ENCODE results near the gene DGCR2.

The DGCR2 gene

GRCh38 chr22:19143212-19143611 lies 21.0 kb upstream of the DGCR2 start:
- H3K9me3 ChIP-seq (ENCODE audit: control insufficient read depth, low read depth, low read length) = no peaks in the 10 kb centered on the region
- H3K27me3 ChIP-seq (ENCODE audit: control insufficient read depth, insufficient read depth, low read length) = peaks cover 32% of the 10 kb centered on the region
- peaks cover 40% of the 10 kb centered on the region for H3K36me3 ChIP-seq (ENCODE audit: control insufficient read depth, low read depth, low read length)
- H3K4me1 ChIP-seq (ENCODE audit: control insufficient read depth, low read depth, low read length) = no peaks in the 10 kb centered on the region
- H3K9ac ChIP-seq (ENCODE audit: low read length) = no peak overlapping the region
- H3K4me3 ChIP-seq (ENCODE audit: low read length) = no peak overlapping the region
- H3K27ac ChIP-seq (ENCODE audit: low read length) = no peak overlapping the region

DNA sequence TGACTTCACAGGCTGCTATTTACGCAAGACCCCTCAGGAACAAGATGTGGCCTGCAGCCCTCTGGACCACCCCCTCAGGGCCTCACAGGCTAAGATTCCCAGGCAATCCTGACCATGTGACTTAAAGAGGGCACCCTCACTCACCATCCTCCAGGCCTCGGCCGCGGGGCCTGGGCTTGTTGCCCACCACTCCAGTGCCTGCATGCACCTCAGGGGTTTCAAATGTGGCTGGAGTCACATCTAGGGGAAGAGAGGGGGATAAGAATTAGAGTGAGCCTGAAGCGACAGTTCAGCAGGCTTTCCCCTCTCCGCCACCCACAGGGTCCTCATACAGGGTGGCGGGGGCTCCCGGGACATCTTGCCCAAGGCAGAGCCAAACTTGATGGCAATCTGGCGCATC lies 20.2 kb upstream of the DGCR2 start:
- peaks cover 47% of the 10 kb centered on the region for H3K36me3 ChIP-seq (ENCODE audit: control insufficient read depth, low read depth, low read length)

GRCh38 chr22:19139974-19140373 lies 17.8 kb upstream of the DGCR2 start:
- Histone ChIP-seq H3K9ac (ENCODE audit: low read length) (no peak overlapping the region), H3K36me3 (ENCODE audit: control insufficient read depth, low read depth, low read length) (peaks cover 64% of the 10 kb centered on the region), H3K9me3 (ENCODE audit: control insufficient read depth, low read depth, low read length) (no peaks in the 10 kb centered on the region), H3K27me3 (ENCODE audit: control insufficient read depth, insufficient read depth, low read length) (peaks cover under 1% of the 10 kb centered on the region), H3K4me3 (ENCODE audit: low read length) (no peak overlapping the region), H3K4me1 (ENCODE audit: control insufficient read depth, low read depth, low read length) (no peaks in the 10 kb centered on the region), H3K27ac (ENCODE audit: low read length) (no peak overlapping the region)

More for the DNA sequence above, 20.2 kb upstream of the DGCR2 start:
- H3K27ac ChIP-seq (ENCODE audit: low read length) = no peak overlapping the region
- no peak overlapping the region for H3K9ac ChIP-seq (ENCODE audit: low read length)
- H3K4me3 ChIP-seq (ENCODE audit: low read length) = no peak overlapping the region
- H3K9me3 ChIP-seq (ENCODE audit: control insufficient read depth, low read depth, low read length) = no peaks in the 10 kb centered on the region
- H3K4me1 ChIP-seq (ENCODE audit: control insufficient read depth, low read depth, low read length) = no peaks in the 10 kb centered on the region
- peaks cover 24% of the 10 kb centered on the region for H3K27me3 ChIP-seq (ENCODE audit: control insufficient read depth, insufficient read depth, low read length)

DNA sequence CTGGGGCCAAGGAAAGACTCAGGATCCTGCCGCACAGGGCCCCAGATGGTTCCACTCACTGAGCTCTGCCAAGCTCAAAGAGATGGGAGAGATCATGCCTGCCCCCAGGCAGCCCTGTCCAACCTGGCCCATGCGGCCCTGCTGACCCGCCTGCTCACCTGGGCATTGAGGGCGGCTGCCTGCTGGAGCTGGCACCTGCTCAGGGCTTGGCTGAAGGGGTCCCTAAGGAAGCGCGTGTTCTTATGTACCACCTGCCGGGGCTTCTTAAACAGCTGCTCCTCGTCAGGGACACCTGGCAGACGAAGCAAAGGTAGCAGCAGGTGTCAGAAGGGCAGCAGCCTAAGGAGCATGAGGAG lies 16.8 kb upstream of the DGCR2 start:
- Histone ChIP-seq H3K27me3 (ENCODE audit: control insufficient read depth, insufficient read depth, low read length) (no peaks in the 10 kb centered on the region), H3K36me3 (ENCODE audit: control insufficient read depth, low read depth, low read length) (peaks cover 71% of the 10 kb centered on the region), H3K9ac (ENCODE audit: low read length) (no peak overlapping the region), H3K4me3 (ENCODE audit: low read length) (no peak overlapping the region), H3K4me1 (ENCODE audit: control insufficient read depth, low read depth, low read length) (no peaks in the 10 kb centered on the region), H3K9me3 (ENCODE audit: control insufficient read depth, low read depth, low read length) (no peaks in the 10 kb centered on the region), H3K27ac (ENCODE audit: low read length) (no peak overlapping the region)

- H3K27me3 ChIP-seq (ENCODE audit: control insufficient read depth, insufficient read depth, low read length) = no peaks in the 10 kb centered on the region
- H3K27ac ChIP-seq (ENCODE audit: low read length) = no peak overlapping the region
- no peak overlapping the region for H3K9ac ChIP-seq (ENCODE audit: low read length)
- no peak overlapping the region for H3K4me3 ChIP-seq (ENCODE audit: low read length)
- peaks cover 77% of the 10 kb centered on the region for H3K36me3 ChIP-seq (ENCODE audit: control insufficient read depth, low read depth, low read length)
- no peaks in the 10 kb centered on the region for H3K4me1 ChIP-seq (ENCODE audit: control insufficient read depth, low read depth, low read length)
- no peaks in the 10 kb centered on the region for H3K9me3 ChIP-seq (ENCODE audit: control insufficient read depth, low read depth, low read length)
Measured at GRCh38 chr22:19138217-19139000, 16.2 kb upstream of the DGCR2 start.

DNA sequence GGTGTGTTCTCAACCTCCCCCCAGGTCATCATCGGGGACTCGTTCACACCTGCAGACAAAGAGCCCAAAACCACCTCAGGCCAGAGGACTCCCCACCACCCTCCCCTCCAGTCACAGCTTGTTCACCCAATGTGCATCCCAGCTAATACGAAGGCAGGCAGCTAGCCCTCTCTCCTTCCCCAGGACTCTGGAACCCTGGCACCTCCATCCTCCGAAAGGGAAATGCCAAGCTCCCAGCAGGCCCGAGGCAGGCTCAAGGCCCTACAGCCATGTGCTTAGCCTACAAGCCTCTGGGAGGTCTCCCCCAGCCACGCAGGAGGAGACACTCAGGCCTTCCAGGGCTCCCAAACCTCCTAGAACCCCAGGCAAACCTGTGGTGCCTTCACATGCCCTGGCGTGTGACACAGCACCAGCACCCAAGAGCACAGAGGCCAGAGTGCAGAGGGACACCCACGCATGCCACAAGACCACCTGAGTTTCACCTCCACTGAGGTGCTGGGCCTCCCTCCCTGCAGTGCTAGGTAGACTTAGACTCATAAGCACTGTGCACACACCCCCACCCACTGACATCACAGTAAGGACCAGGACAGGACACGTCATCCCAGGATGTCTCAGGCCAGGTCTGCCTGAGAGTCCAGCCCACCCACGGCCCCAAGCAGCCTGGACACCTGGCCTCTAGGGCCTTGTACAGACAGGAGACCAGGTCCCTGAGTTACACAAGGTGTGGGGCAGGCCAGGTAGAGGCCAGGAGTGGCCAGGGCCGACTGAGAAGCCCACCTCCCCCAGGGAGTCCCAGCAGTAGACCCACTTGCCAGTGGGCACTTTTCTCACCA lies 15.4 kb upstream of the DGCR2 start:
- Histone ChIP-seq H3K4me1 (ENCODE audit: control insufficient read depth, low read depth, low read length) (no peaks in the 10 kb centered on the region), H3K27ac (ENCODE audit: low read length) (no peak overlapping the region), H3K9ac (ENCODE audit: low read length) (no peak overlapping the region), H3K36me3 (ENCODE audit: control insufficient read depth, low read depth, low read length) (peaks cover 79% of the 10 kb centered on the region), H3K4me3 (ENCODE audit: low read length) (no peak overlapping the region), H3K27me3 (ENCODE audit: control insufficient read depth, insufficient read depth, low read length) (no peaks in the 10 kb centered on the region), H3K9me3 (ENCODE audit: control insufficient read depth, low read depth, low read length) (no peaks in the 10 kb centered on the region)

- no peaks in the 10 kb centered on the region for H3K9me3 ChIP-seq (ENCODE audit: control insufficient read depth, low read depth, low read length)
- no peak overlapping the region for H3K4me3 ChIP-seq (ENCODE audit: low read length)
- no peak overlapping the region for H3K27ac ChIP-seq (ENCODE audit: low read length)
- H3K27me3 ChIP-seq (ENCODE audit: control insufficient read depth, insufficient read depth, low read length) = no peaks in the 10 kb centered on the region
- H3K4me1 ChIP-seq (ENCODE audit: control insufficient read depth, low read depth, low read length) = no peaks in the 10 kb centered on the region
- H3K36me3 ChIP-seq (ENCODE audit: control insufficient read depth, low read depth, low read length) = peaks cover 73% of the 10 kb centered on the region
- no peak overlapping the region for H3K9ac ChIP-seq (ENCODE audit: low read length)
Measured at GRCh38 chr22:19136915-19137314, 14.7 kb upstream of the DGCR2 start.

- H3K9ac ChIP-seq (ENCODE audit: low read length) = no peak overlapping the region
- no peak overlapping the region for H3K4me3 ChIP-seq (ENCODE audit: low read length)
- no peaks in the 10 kb centered on the region for H3K4me1 ChIP-seq (ENCODE audit: control insufficient read depth, low read depth, low read length)
- H3K27me3 ChIP-seq (ENCODE audit: control insufficient read depth, insufficient read depth, low read length) = no peaks in the 10 kb centered on the region
- H3K9me3 ChIP-seq (ENCODE audit: control insufficient read depth, low read depth, low read length) = no peaks in the 10 kb centered on the region
- peaks cover 56% of the 10 kb centered on the region for H3K36me3 ChIP-seq (ENCODE audit: control insufficient read depth, low read depth, low read length)
- H3K27ac ChIP-seq (ENCODE audit: low read length) = no peak overlapping the region
Measured at GRCh38 chr22:19134874-19135273, 12.7 kb upstream of the DGCR2 start.

DNA sequence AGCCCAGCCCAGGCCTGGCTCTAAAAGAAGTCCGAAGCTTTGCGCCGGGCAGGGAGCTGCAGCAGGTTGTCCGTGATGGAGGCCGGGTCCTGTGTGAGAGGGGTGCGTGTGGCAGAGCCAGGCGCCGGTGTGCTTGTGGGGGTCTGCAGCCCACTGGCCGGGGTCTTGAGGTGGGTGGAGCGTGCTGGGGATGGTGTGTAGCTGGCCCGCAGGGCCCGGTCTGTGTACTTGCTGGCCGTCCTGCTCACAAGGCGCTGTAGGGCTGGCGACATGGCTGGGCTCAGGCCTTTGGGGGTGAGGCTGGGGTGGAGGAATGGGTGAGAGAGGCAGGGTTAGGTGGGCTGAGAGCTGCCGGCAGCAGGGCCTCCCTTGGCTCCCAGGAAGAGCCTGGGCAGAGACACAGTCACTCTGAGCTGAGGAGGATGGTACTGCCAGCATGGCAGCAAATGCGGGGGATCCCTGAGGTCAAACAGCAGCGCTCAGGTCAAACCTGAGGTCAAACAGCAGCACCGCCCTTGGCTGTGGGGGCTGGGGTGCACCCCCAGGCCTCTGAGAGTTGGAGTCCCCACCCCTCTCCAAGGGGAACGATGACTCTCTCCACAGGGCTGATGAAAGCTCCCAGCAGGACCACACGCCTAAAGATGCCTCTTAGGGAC lies 12.1 kb upstream of the DGCR2 start:
- Histone ChIP-seq H3K27me3 (ENCODE audit: control insufficient read depth, insufficient read depth, low read length) (no peaks in the 10 kb centered on the region), H3K27ac (ENCODE audit: low read length) (no peak overlapping the region), H3K4me3 (ENCODE audit: low read length) (no peak overlapping the region), H3K9me3 (ENCODE audit: control insufficient read depth, low read depth, low read length) (no peaks in the 10 kb centered on the region), H3K36me3 (ENCODE audit: control insufficient read depth, low read depth, low read length) (peaks cover 52% of the 10 kb centered on the region), H3K9ac (ENCODE audit: low read length) (no peak overlapping the region), H3K4me1 (ENCODE audit: control insufficient read depth, low read depth, low read length) (no peaks in the 10 kb centered on the region)

- no peaks in the 10 kb centered on the region for H3K4me1 ChIP-seq (ENCODE audit: control insufficient read depth, low read depth, low read length)
- no peak overlapping the region for H3K4me3 ChIP-seq (ENCODE audit: low read length)
- H3K27ac ChIP-seq (ENCODE audit: low read length) = no peak overlapping the region
- H3K9ac ChIP-seq (ENCODE audit: low read length) = no peak overlapping the region
- H3K36me3 ChIP-seq (ENCODE audit: control insufficient read depth, low read depth, low read length) = peaks cover 44% of the 10 kb centered on the region
- no peaks in the 10 kb centered on the region for H3K27me3 ChIP-seq (ENCODE audit: control insufficient read depth, insufficient read depth, low read length)
- H3K9me3 ChIP-seq (ENCODE audit: control insufficient read depth, low read depth, low read length) = no peaks in the 10 kb centered on the region
Measured at GRCh38 chr22:19133561-19133960, 11.3 kb upstream of the DGCR2 start.

DNA sequence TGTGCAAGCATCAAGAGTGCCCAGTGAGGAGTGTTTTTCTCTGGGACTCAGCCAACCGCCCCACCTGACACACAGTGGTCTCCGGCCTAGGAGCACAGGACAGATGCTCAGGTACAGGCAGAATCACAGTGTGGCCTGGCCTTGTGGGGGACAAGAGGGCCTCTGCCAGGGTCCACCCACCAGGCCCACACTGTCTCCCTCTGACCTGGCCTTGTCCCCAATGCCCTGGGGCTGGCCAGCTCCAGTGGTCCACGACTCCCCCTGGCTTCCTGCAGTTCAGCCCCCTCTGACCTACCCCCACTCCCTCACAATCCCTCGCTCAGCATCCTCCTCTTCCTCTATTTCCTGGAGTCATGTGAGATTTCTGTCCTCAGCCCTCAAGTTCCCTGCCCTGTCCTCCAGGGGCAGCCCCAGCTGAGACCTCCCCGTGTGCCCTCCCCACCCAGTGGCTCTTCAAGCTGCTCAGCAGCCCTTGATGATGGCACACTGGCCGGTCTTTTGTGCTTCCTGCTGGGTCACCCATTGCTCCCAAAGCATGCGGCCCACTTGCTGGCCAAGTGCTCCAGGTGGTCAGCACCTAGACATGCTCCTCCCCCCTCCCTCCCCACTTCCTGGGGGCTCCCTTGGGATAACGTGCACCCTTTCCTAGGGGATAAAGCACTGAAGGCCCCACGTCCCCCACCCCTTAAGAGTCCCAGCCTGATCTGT lies 10.6 kb upstream of the DGCR2 start:
- Histone ChIP-seq H3K27ac (ENCODE audit: low read length) (no peak overlapping the region), H3K4me1 (ENCODE audit: control insufficient read depth, low read depth, low read length) (no peaks in the 10 kb centered on the region), H3K9ac (ENCODE audit: low read length) (no peak overlapping the region), H3K36me3 (ENCODE audit: control insufficient read depth, low read depth, low read length) (peaks cover 39% of the 10 kb centered on the region), H3K27me3 (ENCODE audit: control insufficient read depth, insufficient read depth, low read length) (no peaks in the 10 kb centered on the region), H3K9me3 (ENCODE audit: control insufficient read depth, low read depth, low read length) (no peaks in the 10 kb centered on the region), H3K4me3 (ENCODE audit: low read length) (no peak overlapping the region)
